Activated naive CD8-positive, alpha-beta T cell treated with anti-CD3 and anti-CD28 coated beads, Interleukin-2, amount 50 U/mL, for 24 hours (primary cell): ENCODE results near the gene PDE6B.

ENCODE experiments used
- ATAC-seq: fragments of 150-1000 bp; cut with Tn5 transposase; one replicate; pipeline ENCODE4 v1.10.0; 2021
- DNase-seq: peaks from one replicate; pipeline ENCODE4 v3.0.0; 2021
- H3K27ac Mint-ChIP-seq: one replicate; pipeline ENCODE4 v1.8.0; 2021; ENCODE audit warnings: mild to moderate bottlenecking, mixed read lengths
- H3K27me3 Mint-ChIP-seq: one replicate; pipeline ENCODE4 v1.8.0; 2021; ENCODE audit warnings: mixed read lengths
- H3K36me3 Mint-ChIP-seq: one replicate; pipeline ENCODE4 v1.8.0; 2021; ENCODE audit warnings: low read depth, mixed read lengths
- H3K4me1 Mint-ChIP-seq: one replicate; pipeline ENCODE4 v1.8.0; 2021; ENCODE audit warnings: mixed read lengths
- H3K4me3 Mint-ChIP-seq: one replicate; pipeline ENCODE4 v1.8.0; 2021; ENCODE audit warnings: mild to moderate bottlenecking, moderate library complexity, mixed read lengths
- H3K9me3 Mint-ChIP-seq: one replicate; pipeline ENCODE4 v1.8.0; 2021; ENCODE audit warnings: mixed read lengths

Gene PDE6B

GRCh38 chr4:673349-674091, 48.1 kb downstream of the PDE6B start:
- Mint-ChIP-seq H3K4me1 (peaks cover 24% of the 10 kb centered on the region), H3K27ac (peak overlapping the region; percentile 73), H3K36me3 (peaks cover 24% of the 10 kb centered on the region), H3K27me3 (no peaks in the 10 kb centered on the region), H3K9me3 (no peaks in the 10 kb centered on the region), H3K4me3 (peak overlapping the region; percentile 89)
- ATAC-seq: no peak
- no peak for DNase-seq

GRCh38 chr4:674172-675035, 49.0 kb downstream of the PDE6B start, which contains the start of the genes ATP5ME and MYL5:
Gene ATP5ME, minus strand, starts transcription at chr4:674276. Its CDS starts 29 bp downstream, at chr4:674247.
Gene MYL5, plus strand, starts transcription at chr4:674542. Its CDS starts 3,485 bp downstream, at chr4:678027.
- ATAC-seq (peak; percentile 93), DNase-seq (peak; percentile 97)
- H3K4me1 Mint-ChIP-seq: peaks cover 24% of the 10 kb centered on the region
- H3K36me3 Mint-ChIP-seq: peaks cover 24% of the 10 kb centered on the region
- no peaks in the 10 kb centered on the region for H3K9me3 Mint-ChIP-seq
- H3K27ac Mint-ChIP-seq: peak within 1 kb of the TSS; percentile 83
- H3K27me3 Mint-ChIP-seq: no peaks in the 10 kb centered on the region
- peak within 1 kb of the TSS; percentile 89 for H3K4me3 Mint-ChIP-seq

GRCh38 chr4:675036-675882, 49.9 kb downstream of the PDE6B start:
- DNase-seq (no peak), ATAC-seq (peak; percentile 11)
- no peaks in the 10 kb centered on the region for H3K9me3 Mint-ChIP-seq
- H3K4me3 Mint-ChIP-seq: peak overlapping the region; percentile 89
- peak overlapping the region; percentile 77 for H3K27ac Mint-ChIP-seq
- H3K4me1 Mint-ChIP-seq: peaks cover 26% of the 10 kb centered on the region
- no peaks in the 10 kb centered on the region for H3K27me3 Mint-ChIP-seq
- H3K36me3 Mint-ChIP-seq: peaks cover 24% of the 10 kb centered on the region

GRCh38 chr4:675980-676870, 50.9 kb downstream of the PDE6B start:
- no peak for ATAC-seq
- no peaks in the 10 kb centered on the region for H3K9me3 Mint-ChIP-seq
- H3K36me3 Mint-ChIP-seq: peaks cover 17% of the 10 kb centered on the region
- DNase-seq: no peak
- no peaks in the 10 kb centered on the region for H3K27me3 Mint-ChIP-seq
- peaks cover 31% of the 10 kb centered on the region for H3K4me1 Mint-ChIP-seq
- no peak overlapping the region for H3K27ac Mint-ChIP-seq
- H3K4me3 Mint-ChIP-seq: peak overlapping the region; percentile 89

GRCh38 chr4:676871-677235, 51.5 kb downstream of the PDE6B start:
- Mint-ChIP-seq H3K36me3 (peaks cover 15% of the 10 kb centered on the region), H3K27me3 (no peaks in the 10 kb centered on the region), H3K9me3 (no peaks in the 10 kb centered on the region), H3K27ac (no peak overlapping the region), H3K4me1 (peaks cover 33% of the 10 kb centered on the region), H3K4me3 (no peak overlapping the region)
- no peak for ATAC-seq
- no peak for DNase-seq

GRCh38 chr4:677431-678293, 52.3 kb downstream of the PDE6B start:
- Mint-ChIP-seq H3K4me3 (no peak overlapping the region), H3K9me3 (no peaks in the 10 kb centered on the region), H3K36me3 (peaks cover 8% of the 10 kb centered on the region), H3K27me3 (no peaks in the 10 kb centered on the region), H3K4me1 (peaks cover 30% of the 10 kb centered on the region), H3K27ac (no peak overlapping the region)
- DNase-seq (no peak), ATAC-seq (no peak)

- no peak overlapping the region for H3K4me3 Mint-ChIP-seq
- no peaks in the 10 kb centered on the region for H3K9me3 Mint-ChIP-seq
- no peaks in the 10 kb centered on the region for H3K27me3 Mint-ChIP-seq
- ATAC-seq (no peak), DNase-seq (no peak)
- peaks cover 25% of the 10 kb centered on the region for H3K4me1 Mint-ChIP-seq
- H3K36me3 Mint-ChIP-seq: peaks cover 2% of the 10 kb centered on the region
- H3K27ac Mint-ChIP-seq: no peak overlapping the region
Measured at GRCh38 chr4:678331-679103, 53.1 kb downstream of the PDE6B start.

- no peak for ATAC-seq
- H3K36me3 Mint-ChIP-seq: peaks cover under 1% of the 10 kb centered on the region
- H3K4me3 Mint-ChIP-seq: no peak overlapping the region
- no peak for DNase-seq
- H3K27ac Mint-ChIP-seq: no peak overlapping the region
- no peaks in the 10 kb centered on the region for H3K9me3 Mint-ChIP-seq
- H3K4me1 Mint-ChIP-seq: peaks cover 23% of the 10 kb centered on the region
- H3K27me3 Mint-ChIP-seq: no peaks in the 10 kb centered on the region
Measured at GRCh38 chr4:679104-679481, 53.7 kb downstream of the PDE6B start.

- Mint-ChIP-seq H3K36me3 (no peaks in the 10 kb centered on the region), H3K27ac (no peak overlapping the region)
Measured at GRCh38 chr4:679629-680028, 54.3 kb downstream of the PDE6B start.

GRCh38 chr4:680091-680490, 54.7 kb downstream of the PDE6B start:
- Mint-ChIP-seq H3K27ac (no peak overlapping the region), H3K4me1 (peaks cover 21% of the 10 kb centered on the region), H3K27me3 (peaks cover under 1% of the 10 kb centered on the region), H3K4me3 (no peak overlapping the region), H3K36me3 (no peaks in the 10 kb centered on the region), H3K9me3 (no peaks in the 10 kb centered on the region)
- ATAC-seq: no peak
- DNase-seq: no peak

More at GRCh38 chr4:679629-680028, 54.3 kb downstream of the PDE6B start:
- no peaks in the 10 kb centered on the region for H3K27me3 Mint-ChIP-seq
- no peak overlapping the region for H3K4me3 Mint-ChIP-seq
- H3K4me1 Mint-ChIP-seq: peaks cover 21% of the 10 kb centered on the region
- no peak for ATAC-seq
- no peak for DNase-seq
- no peaks in the 10 kb centered on the region for H3K9me3 Mint-ChIP-seq

GRCh38 chr4:680551-680927, 55.2 kb downstream of the PDE6B start:
- Mint-ChIP-seq H3K36me3 (no peaks in the 10 kb centered on the region), H3K27ac (no peak overlapping the region)
- no peak for ATAC-seq

GRCh38 chr4:680928-681645, 55.7 kb downstream of the PDE6B start:
- Mint-ChIP-seq H3K36me3 (no peaks in the 10 kb centered on the region), H3K4me1 (peaks cover 12% of the 10 kb centered on the region), H3K27me3 (peaks cover 4% of the 10 kb centered on the region), H3K27ac (no peak overlapping the region), H3K9me3 (no peaks in the 10 kb centered on the region), H3K4me3 (peak overlapping the region; percentile 54)
- ATAC-seq: peak; percentile 47
- DNase-seq: peak; percentile 69

More at GRCh38 chr4:680551-680927, 55.2 kb downstream of the PDE6B start:
- no peaks in the 10 kb centered on the region for H3K9me3 Mint-ChIP-seq
- H3K27me3 Mint-ChIP-seq: peaks cover 4% of the 10 kb centered on the region
- peak overlapping the region; percentile 54 for H3K4me3 Mint-ChIP-seq
- no peak for DNase-seq
- H3K4me1 Mint-ChIP-seq: peaks cover 18% of the 10 kb centered on the region
